Spleen (tissue), 7 donors: ENCODE data around the gene RGS14.

Experiments
- POLR2A ChIP-seq, 3 donors: fragments of 450-650 bp; IDR thresholded peaks; one replicate each; pipeline ENCODE4 v1.5.1; 2017; ENCODE audit warnings: antibody characterized with exemption in 3 of 3, mild to moderate bottlenecking in 1 of 3
- POLR2AphosphoS5 ChIP-seq, 3 donors: sonication (generic); formaldehyde crosslinking; IDR thresholded peaks; one replicate each; pipeline ENCODE4 v1.5.1; 2017; ENCODE audit warnings: antibody characterized with exemption in 3 of 3
- TF ChIP-seq, protein P1 (sequence below), 11 experiments: fragments of 200-600 bp in 7 of 11; fragments of 450-650 bp in 4 of 11; sonication (generic) in 4 of 11; IDR thresholded peaks in 8 of 11; conservative IDR thresholded peaks in 3 of 11; 1 replicate in 7 of 11; 2 replicates in 4 of 11; pipeline versions ENCODE4 v1.4.0 to v1.8.0; 2016 to 2021; ENCODE audit warnings: antibody characterized with exemption in 11 of 11, inconsistent platforms in 4 of 11, mild to moderate bottlenecking in 1 of 11
- donor health status: DM: no; HTN: no; CAD: no; lungs with moderate emphysema.
- donor health status: DM: no; HTN: no; CAD: no.
- donor health status: DM: no; HTN: no; CAD: no.

DNA sequence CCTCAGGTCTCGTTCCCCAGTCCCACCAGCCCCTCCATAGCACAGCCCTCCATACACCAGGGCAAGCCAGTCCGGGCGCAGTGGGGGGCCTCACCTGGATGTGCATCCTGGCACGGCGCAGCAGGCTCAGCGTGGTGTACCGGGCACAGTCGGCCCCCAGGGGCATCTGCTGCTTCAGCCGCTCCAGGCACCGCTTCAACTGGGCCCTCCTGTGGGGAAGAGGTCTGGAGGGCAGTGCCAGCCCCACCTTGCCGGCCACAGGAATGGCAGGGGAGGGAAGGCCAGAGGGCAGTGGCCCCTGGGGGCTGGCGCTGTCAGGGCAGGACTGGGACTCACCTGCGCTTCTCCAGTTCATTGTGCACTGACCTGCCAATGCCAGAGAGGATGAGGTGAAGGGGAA lies 47.4 kb upstream of the RGS14 start:
- TF ChIP-seq POLR2A (IDR thresholded peaks at IDR 0.05) (no peak), POLR2AphosphoS5 (IDR thresholded peaks at IDR 0.05) (no peak)
- TF ChIP-seq, protein P1, sequence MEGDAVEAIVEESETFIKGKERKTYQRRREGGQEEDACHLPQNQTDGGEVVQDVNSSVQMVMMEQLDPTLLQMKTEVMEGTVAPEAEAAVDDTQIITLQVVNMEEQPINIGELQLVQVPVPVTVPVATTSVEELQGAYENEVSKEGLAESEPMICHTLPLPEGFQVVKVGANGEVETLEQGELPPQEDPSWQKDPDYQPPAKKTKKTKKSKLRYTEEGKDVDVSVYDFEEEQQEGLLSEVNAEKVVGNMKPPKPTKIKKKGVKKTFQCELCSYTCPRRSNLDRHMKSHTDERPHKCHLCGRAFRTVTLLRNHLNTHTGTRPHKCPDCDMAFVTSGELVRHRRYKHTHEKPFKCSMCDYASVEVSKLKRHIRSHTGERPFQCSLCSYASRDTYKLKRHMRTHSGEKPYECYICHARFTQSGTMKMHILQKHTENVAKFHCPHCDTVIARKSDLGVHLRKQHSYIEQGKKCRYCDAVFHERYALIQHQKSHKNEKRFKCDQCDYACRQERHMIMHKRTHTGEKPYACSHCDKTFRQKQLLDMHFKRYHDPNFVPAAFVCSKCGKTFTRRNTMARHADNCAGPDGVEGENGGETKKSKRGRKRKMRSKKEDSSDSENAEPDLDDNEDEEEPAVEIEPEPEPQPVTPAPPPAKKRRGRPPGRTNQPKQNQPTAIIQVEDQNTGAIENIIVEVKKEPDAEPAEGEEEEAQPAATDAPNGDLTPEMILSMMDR (IDR thresholded peaks at IDR 0.05 in 8 of 11, conservative IDR thresholded peaks at IDR 0.05 in 3 of 11): no peak
